Measurements from ENCODE around the gene STPG3. TPM values are rescaled to one million over a fixed set of nuclear protein-coding genes. Genes with fewer than 3 reads are reported as not detected.
A peak's percentile ranks its signal among the peaks of the same experiment; 100 is the strongest.

STPG3 gene
- total and polyA plus RNA-seq, 2 of the 13 experiments (the other 11 are each of a cell fraction or from before 2014, with no cell fraction given) = not detected

DNA sequence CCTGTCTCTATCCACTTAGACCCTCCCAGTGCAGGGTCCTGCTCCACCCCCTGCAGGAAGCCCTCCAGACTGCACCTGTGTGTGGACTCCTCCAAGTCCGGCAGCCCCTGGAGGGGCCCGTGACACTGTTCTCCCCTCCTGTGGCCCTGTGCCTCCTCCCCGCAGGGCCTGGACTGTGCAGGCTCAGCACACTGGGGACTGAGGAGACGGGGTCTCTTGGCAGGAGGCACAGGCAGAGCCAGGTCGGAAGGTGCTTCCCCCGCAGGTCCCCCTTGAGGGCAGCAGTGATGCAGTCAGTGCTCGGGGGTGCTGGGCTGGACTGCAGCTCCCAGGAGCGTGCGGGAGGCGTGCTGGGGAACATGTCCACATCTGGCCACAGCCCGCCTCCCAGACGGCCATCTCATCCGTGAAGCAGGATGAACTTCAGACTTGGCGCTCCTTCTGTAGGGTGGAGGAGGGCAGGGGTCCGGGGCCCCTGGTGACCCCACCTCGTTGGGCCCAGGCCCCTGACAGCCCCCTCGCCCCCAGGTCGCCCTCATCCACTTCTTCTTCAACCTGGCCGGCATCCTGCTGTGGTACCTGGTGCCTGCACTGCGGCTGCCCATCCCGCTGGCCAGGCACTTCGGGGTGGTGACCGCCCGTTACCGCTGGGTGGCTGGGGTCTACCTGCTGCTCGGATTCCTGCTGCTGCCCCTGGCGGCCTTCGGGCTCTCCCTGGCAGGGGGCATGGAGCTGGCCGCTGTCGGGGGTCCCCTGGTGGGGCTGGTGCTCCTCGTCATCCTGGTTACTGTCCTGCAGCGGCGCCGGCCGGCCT lies 15.5 kb upstream of the STPG3 start (continued):
- 0 out of 2 replicates have a peak, but pooled peaks have one; percentile 19 for TF ChIP-seq ZNF572 (CRISPR knock-in tag; IDR thresholded peaks at IDR 0.05)
- TF ChIP-seq IKZF5 (CRISPR knock-in tag; IDR thresholded peaks at IDR 0.05) = peak; percentile 56; the same call in 1 of the 2 replicates
- peak; percentile 54; the same call in 1 of the 2 replicates for TF ChIP-seq BRD4 (CRISPR knock-in tag; IDR thresholded peaks at IDR 0.05)
- no peak for TF ChIP-seq PPARG (CRISPR knock-in tag; conservative IDR thresholded peaks at IDR 0.05)
- no peak; the same call in 1 of the 2 replicates for TF ChIP-seq ZNF543 (CRISPR knock-in tag; IDR thresholded peaks at IDR 0.05)
- no peak for TF ChIP-seq ISX (CRISPR knock-in tag; conservative IDR thresholded peaks at IDR 0.05)
- TF ChIP-seq, protein P1, sequence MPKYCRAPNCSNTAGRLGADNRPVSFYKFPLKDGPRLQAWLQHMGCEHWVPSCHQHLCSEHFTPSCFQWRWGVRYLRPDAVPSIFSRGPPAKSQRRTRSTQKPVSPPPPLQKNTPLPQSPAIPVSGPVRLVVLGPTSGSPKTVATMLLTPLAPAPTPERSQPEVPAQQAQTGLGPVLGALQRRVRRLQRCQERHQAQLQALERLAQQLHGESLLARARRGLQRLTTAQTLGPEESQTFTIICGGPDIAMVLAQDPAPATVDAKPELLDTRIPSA (CRISPR knock-in tag; IDR thresholded peaks at IDR 0.05; ENCODE audit: borderline replicate concordance) = 0 out of 2 replicates have a peak, but pooled peaks have one; percentile 44
- 0 out of 2 replicates have a peak, but pooled peaks have one; percentile 18 for TF ChIP-seq ZNF331 (CRISPR knock-in tag; IDR thresholded peaks at IDR 0.05)
- no peak for TF ChIP-seq ATRX (CRISPR knock-in tag; IDR thresholded peaks at IDR 0.05; ENCODE audit: borderline replicate concordance)
- TF ChIP-seq HNF4A (CRISPR knock-in tag; IDR thresholded peaks at IDR 0.05) = peak; percentile 38; the same call in 1 of the 2 replicates
- no peak for TF ChIP-seq ZNF451 (CRISPR knock-in tag; IDR thresholded peaks at IDR 0.05)
- no peak for TF ChIP-seq ZFP90 (CRISPR knock-in tag; IDR thresholded peaks at IDR 0.05; ENCODE audit: borderline replicate concordance)
- TF ChIP-seq NFIB (CRISPR knock-in tag; IDR thresholded peaks at IDR 0.05; ENCODE audit: borderline replicate concordance) = no peak
- peak; percentile 49; the same call in 1 of the 2 replicates for TF ChIP-seq TBX2 (CRISPR knock-in tag; IDR thresholded peaks at IDR 0.05; ENCODE audit: borderline replicate concordance)
- 0 out of 2 replicates have a peak, but pooled peaks have one; percentile 33 for TF ChIP-seq ZNF792 (CRISPR knock-in tag; IDR thresholded peaks at IDR 0.05)
- peak; percentile 82; the same call in 1 of the 2 replicates for TF ChIP-seq SNAI1 (CRISPR knock-in tag; IDR thresholded peaks at IDR 0.05; ENCODE audit: borderline replicate concordance)
- TF ChIP-seq ZNF564 (CRISPR knock-in tag; IDR thresholded peaks at IDR 0.05) = peak; percentile 47; the same call in 1 of the 2 replicates
- TF ChIP-seq, protein P2, sequence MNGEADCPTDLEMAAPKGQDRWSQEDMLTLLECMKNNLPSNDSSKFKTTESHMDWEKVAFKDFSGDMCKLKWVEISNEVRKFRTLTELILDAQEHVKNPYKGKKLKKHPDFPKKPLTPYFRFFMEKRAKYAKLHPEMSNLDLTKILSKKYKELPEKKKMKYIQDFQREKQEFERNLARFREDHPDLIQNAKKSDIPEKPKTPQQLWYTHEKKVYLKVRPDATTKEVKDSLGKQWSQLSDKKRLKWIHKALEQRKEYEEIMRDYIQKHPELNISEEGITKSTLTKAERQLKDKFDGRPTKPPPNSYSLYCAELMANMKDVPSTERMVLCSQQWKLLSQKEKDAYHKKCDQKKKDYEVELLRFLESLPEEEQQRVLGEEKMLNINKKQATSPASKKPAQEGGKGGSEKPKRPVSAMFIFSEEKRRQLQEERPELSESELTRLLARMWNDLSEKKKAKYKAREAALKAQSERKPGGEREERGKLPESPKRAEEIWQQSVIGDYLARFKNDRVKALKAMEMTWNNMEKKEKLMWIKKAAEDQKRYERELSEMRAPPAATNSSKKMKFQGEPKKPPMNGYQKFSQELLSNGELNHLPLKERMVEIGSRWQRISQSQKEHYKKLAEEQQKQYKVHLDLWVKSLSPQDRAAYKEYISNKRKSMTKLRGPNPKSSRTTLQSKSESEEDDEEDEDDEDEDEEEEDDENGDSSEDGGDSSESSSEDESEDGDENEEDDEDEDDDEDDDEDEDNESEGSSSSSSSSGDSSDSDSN (CRISPR knock-in tag; IDR thresholded peaks at IDR 0.05) = 0 out of 2 replicates have a peak, but pooled peaks have one; percentile 60
- peak; percentile 61; the same call in 1 of the 2 replicates for TF ChIP-seq BHLHE40 (IDR thresholded peaks at IDR 0.05; ENCODE audit: low read length)
- peak; percentile 71 for TF ChIP-seq MED1 (CRISPR knock-in tag; IDR thresholded peaks at IDR 0.05)
- TF ChIP-seq, protein P3, sequence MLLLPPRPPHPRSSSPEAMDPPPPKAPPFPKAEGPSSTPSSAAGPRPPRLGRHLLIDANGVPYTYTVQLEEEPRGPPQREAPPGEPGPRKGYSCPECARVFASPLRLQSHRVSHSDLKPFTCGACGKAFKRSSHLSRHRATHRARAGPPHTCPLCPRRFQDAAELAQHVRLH (CRISPR knock-in tag; IDR thresholded peaks at IDR 0.05; ENCODE audit: borderline replicate concordance, low read depth) = peak; percentile 72; the same call in 1 of the 2 replicates
- TF ChIP-seq ZNF776 (CRISPR knock-in tag; IDR thresholded peaks at IDR 0.05) = peak; percentile 30
- no peak for TF ChIP-seq ZNF570 (CRISPR knock-in tag; IDR thresholded peaks at IDR 0.05; ENCODE audit: borderline replicate concordance)
- no peak for TF ChIP-seq MTA1 (CRISPR knock-in tag; IDR thresholded peaks at IDR 0.05; ENCODE audit: borderline replicate concordance)
- no peak for TF ChIP-seq SUZ12 (IDR thresholded peaks at IDR 0.05; ENCODE audit: low read depth, low read length)
- TF ChIP-seq ZNF619 (CRISPR knock-in tag; IDR thresholded peaks at IDR 0.05) = peak; percentile 69
- TF ChIP-seq CCAR2 (optimal IDR thresholded peaks at IDR 0.05; ENCODE audit: low read depth, low read length) = no peak

All from HepG2 (cell line).